BLaER1 treated with 17β-estradiol and CSF1 and Interleukin-3, amounts not matched to agents 10 nM and 100 nM (cell line): Measurements from ENCODE around the gene NLGN1.
A peak's percentile ranks its signal among the peaks of the same experiment; 100 is the strongest.

Source experiments
- H3K27ac ChIP-seq, 11 experiments: shearing (Covaris generic); formaldehyde crosslinking; 2 replicates each; pipeline ENCODE4 v1.8.1; 2022
- H3K27me3 ChIP-seq, 11 experiments: shearing (Covaris generic); formaldehyde crosslinking; 2 replicates each; pipeline ENCODE4 v1.8.1; 2022
- H3K36me3 ChIP-seq, 11 experiments: shearing (Covaris generic); formaldehyde crosslinking; 2 replicates each; pipeline ENCODE4 v1.8.1; 2022
- H3K4me1 ChIP-seq, 10 experiments: shearing (Covaris generic); formaldehyde crosslinking; 2 replicates each; pipeline ENCODE4 v1.8.1; 2022
- H3K4me2 ChIP-seq, 11 experiments: shearing (Covaris generic); formaldehyde crosslinking; 2 replicates each; pipeline ENCODE4 v1.8.1; 2022
- H3K4me3 ChIP-seq, 10 experiments: shearing (Covaris generic); formaldehyde crosslinking; 2 replicates each; pipeline ENCODE4 v1.8.1; 2022
- H3K9ac ChIP-seq, 11 experiments: shearing (Covaris generic); formaldehyde crosslinking; 2 replicates each; pipeline ENCODE4 v1.8.1; 2022
- H3K9me3 ChIP-seq, 11 experiments: shearing (Covaris generic); formaldehyde crosslinking; replicated peaks in 1 of 11; 2 replicates each; pipeline ENCODE4 v1.8.1; 2022
- H4K20me1 ChIP-seq, 11 experiments: shearing (Covaris generic); formaldehyde crosslinking; 2 replicates each; pipeline ENCODE4 v1.8.1; 2022
- Cebpa-rat ChIP-seq, 11 experiments: shearing (Covaris generic); IDR thresholded peaks; 2 replicates each; pipeline ENCODE4 v1.8.1; 2022

NLGN1 gene

GRCh38 chr3:173395412-173396181 is 1.9 kb upstream of the NLGN1 start:
- peak overlapping the region; percentile 19 to 85 (median 46); a peak in 17 of 22 replicates for H3K27ac ChIP-seq
- H3K4me3 ChIP-seq: peak overlapping the region; percentile 65 to 81 (median 69)
- H3K36me3 ChIP-seq: no peaks in the 10 kb centered on the region
- H3K4me2 ChIP-seq: peak overlapping the region; percentile 88 to 99 (median 96)
- no peaks in the 10 kb centered on the region for H3K9me3 ChIP-seq
- peaks cover 33 to 71% (median 62%) of the 10 kb centered on the region in 11 experiments for H3K27me3 ChIP-seq
- peak overlapping the region; percentile 43 to 82 (median 69); a peak in 21 of 22 replicates for H3K9ac ChIP-seq
- TF ChIP-seq Cebpa-rat (IDR thresholded peaks at IDR 0.05): no peak
- H4K20me1 ChIP-seq: peaks cover 0 to 20% (median 2%) of the 10 kb centered on the region in 11 experiments; a peak in 10 of 22 replicates
- H3K4me1 ChIP-seq: peaks cover 21 to 34% (median 32%) of the 10 kb centered on the region in 10 experiments

- H3K27ac ChIP-seq: no peak overlapping the region; a peak in 1 of 22 replicates
- no peaks in the 10 kb centered on the region for H3K9me3 ChIP-seq
- H3K9ac ChIP-seq: peak overlapping the region in 10 of 11 experiments; percentile 26 to 82 (median 68); a peak in 11 of 22 replicates
- peaks cover 33 to 76% (median 66%) of the 10 kb centered on the region in 11 experiments for H3K27me3 ChIP-seq
- TF ChIP-seq Cebpa-rat (IDR thresholded peaks at IDR 0.05): no peak
- peaks cover 0 to 20% (median 2%) of the 10 kb centered on the region in 11 experiments; a peak in 10 of 22 replicates for H4K20me1 ChIP-seq
- H3K4me3 ChIP-seq: peak overlapping the region; percentile 65 to 81 (median 69)
- H3K4me1 ChIP-seq: peaks cover 21 to 34% (median 32%) of the 10 kb centered on the region in 10 experiments
- peak overlapping the region; percentile 88 to 99 (median 96) for H3K4me2 ChIP-seq
- H3K36me3 ChIP-seq: no peaks in the 10 kb centered on the region
Observed at GRCh38 chr3:173396191-173397041, 1.1 kb upstream of the NLGN1 start.

GRCh38 chr3:173398111-173398479 is 551 bp downstream of the NLGN1 start:
- Histone ChIP-seq H3K9me3 (no peaks in the 10 kb centered on the region), H3K36me3 (no peaks in the 10 kb centered on the region), H3K27ac (no peak overlapping the region; a peak in 2 of 22 replicates), H3K4me3 (peak overlapping the region; percentile 65 to 81 (median 69)), H3K4me2 (peak overlapping the region; percentile 88 to 99 (median 96)), H4K20me1 (peaks cover 0 to 20% (median 2%) of the 10 kb centered on the region in 11 experiments; a peak in 10 of 22 replicates), H3K9ac (peak overlapping the region in 10 of 11 experiments; percentile 51 to 70 (median 62); a peak in 15 of 22 replicates), H3K4me1 (peaks cover 21 to 42% (median 37%) of the 10 kb centered on the region in 10 experiments), H3K27me3 (peaks cover 33 to 77% (median 66%) of the 10 kb centered on the region in 11 experiments)
- TF ChIP-seq Cebpa-rat (IDR thresholded peaks at IDR 0.05): 0 out of 22 replicates have a peak, but pooled peaks of 3 of the 11 experiments have one; percentile 28 to 46 (median 36)

DNA sequence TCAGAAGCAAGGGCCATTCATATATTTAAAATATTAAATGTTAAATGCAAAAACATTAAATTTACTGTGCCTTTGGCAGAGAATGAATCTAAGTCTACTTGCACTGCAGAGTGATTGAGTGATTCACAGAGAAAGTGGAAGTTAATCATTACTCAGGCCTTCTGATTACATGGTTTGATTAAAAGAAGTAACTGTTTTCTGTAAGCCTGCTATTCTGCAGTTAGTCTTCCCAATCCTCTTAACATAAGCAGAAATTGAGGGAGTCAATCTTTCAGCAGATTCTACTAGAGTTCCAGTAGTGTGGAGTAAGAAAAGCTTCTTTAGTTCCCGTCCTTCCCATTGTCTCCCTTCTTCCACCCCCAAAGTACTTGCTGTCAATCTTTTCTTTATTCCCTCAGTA is 1.5 kb downstream of the NLGN1 start:
- no peak overlapping the region for H3K4me3 ChIP-seq
- H3K27ac ChIP-seq: no peak overlapping the region
- H3K9me3 ChIP-seq: no peaks in the 10 kb centered on the region
- H3K9ac ChIP-seq: no peak overlapping the region
- no peak for TF ChIP-seq Cebpa-rat (IDR thresholded peaks at IDR 0.05)
- H3K27me3 ChIP-seq: peaks cover 33 to 72% (median 62%) of the 10 kb centered on the region in 11 experiments
- H3K4me2 ChIP-seq: no peak overlapping the region
- no peaks in the 10 kb centered on the region for H3K36me3 ChIP-seq
- peaks cover 21 to 42% (median 37%) of the 10 kb centered on the region in 10 experiments for H3K4me1 ChIP-seq
- peaks cover 0 to 20% (median 2%) of the 10 kb centered on the region in 11 experiments; a peak in 10 of 22 replicates for H4K20me1 ChIP-seq

DNA sequence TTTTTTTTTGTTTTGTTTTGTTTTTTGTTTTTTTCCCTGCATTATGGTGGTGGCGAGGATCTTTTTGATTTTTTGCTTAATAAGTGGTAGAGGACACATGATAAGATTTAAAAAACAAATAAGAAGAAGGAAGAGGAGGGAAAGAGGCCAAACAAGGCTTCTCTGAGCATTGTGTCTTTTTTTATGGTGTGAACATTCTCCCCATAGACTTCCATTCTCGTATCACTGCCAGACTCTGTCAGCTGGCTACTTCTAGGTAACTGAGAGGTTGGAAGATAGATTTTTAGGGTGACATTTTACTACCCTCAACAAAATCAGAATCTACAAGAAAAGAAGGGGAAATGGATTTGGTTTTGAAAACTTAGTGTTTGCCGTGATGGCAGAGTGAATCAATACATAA is 3.8 kb downstream of the NLGN1 start:
- Histone ChIP-seq H3K4me2 (no peak overlapping the region), H3K4me3 (no peak overlapping the region), H3K9ac (no peak overlapping the region), H3K27ac (no peak overlapping the region), H3K36me3 (no peaks in the 10 kb centered on the region), H3K27me3 (peaks cover 26 to 52% (median 44%) of the 10 kb centered on the region in 11 experiments), H3K9me3 (no peaks in the 10 kb centered on the region), H4K20me1 (peaks cover 0 to 16% (median under 1%) of the 10 kb centered on the region in 11 experiments; a peak in 10 of 22 replicates), H3K4me1 (peaks cover 12 to 31% (median 24%) of the 10 kb centered on the region in 10 experiments)
- no peak for TF ChIP-seq Cebpa-rat (IDR thresholded peaks at IDR 0.05)

- Histone ChIP-seq H3K9me3 (no peaks in the 10 kb centered on the region), H3K27ac (no peak overlapping the region), H3K9ac (no peak overlapping the region), H3K4me1 (peaks cover 7 to 18% (median 12%) of the 10 kb centered on the region in 10 experiments; a peak in 19 of 20 replicates), H3K36me3 (no peaks in the 10 kb centered on the region), H4K20me1 (peaks cover 0 to 7% (median 0%) of the 10 kb centered on the region in 11 experiments; a peak in 3 of 22 replicates), H3K27me3 (peaks cover 16 to 39% (median 32%) of the 10 kb centered on the region in 11 experiments), H3K4me2 (peak overlapping the region in 7 of 11 experiments; percentile 3 to 70 (median 25); a peak in 8 of 22 replicates), H3K4me3 (no peak overlapping the region)
- TF ChIP-seq Cebpa-rat (IDR thresholded peaks at IDR 0.05): no peak
Observed at GRCh38 chr3:173402656-173403055, 5.1 kb downstream of the NLGN1 start.

DNA sequence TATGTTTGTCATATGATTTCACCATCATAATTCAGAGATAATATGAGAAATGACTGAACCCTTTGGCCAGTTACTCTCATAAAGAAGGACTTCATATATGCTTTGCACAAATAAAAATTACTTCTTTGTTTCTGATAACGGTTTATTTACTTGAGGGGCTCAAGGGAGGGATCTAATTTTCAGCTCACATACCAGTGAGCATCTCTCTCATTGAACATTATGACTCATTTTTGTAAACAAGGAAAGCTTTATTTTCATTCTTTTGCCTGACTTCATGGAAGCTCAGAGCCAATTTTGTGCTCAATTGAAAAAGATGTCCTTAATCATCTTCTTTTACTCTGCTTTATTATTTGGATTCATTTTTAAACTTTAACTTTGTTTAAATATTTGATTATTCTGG is 5.8 kb downstream of the NLGN1 start:
- Histone ChIP-seq H3K4me1 (peaks cover under 1 to 12% (median 6%) of the 10 kb centered on the region in 10 experiments; a peak in 16 of 20 replicates), H4K20me1 (0 out of 22 replicates have a peak, but pooled peaks cover 0 to under 1% (median 0%) of the 10 kb centered on the region in 11 experiments), H3K27me3 (peaks cover 12 to 32% (median 24%) of the 10 kb centered on the region in 11 experiments), H3K4me2 (no peak overlapping the region), H3K36me3 (no peaks in the 10 kb centered on the region), H3K4me3 (no peak overlapping the region), H3K9me3 (no peaks in the 10 kb centered on the region), H3K9ac (no peak overlapping the region), H3K27ac (no peak overlapping the region)
- no peak for TF ChIP-seq Cebpa-rat (IDR thresholded peaks at IDR 0.05)

DNA sequence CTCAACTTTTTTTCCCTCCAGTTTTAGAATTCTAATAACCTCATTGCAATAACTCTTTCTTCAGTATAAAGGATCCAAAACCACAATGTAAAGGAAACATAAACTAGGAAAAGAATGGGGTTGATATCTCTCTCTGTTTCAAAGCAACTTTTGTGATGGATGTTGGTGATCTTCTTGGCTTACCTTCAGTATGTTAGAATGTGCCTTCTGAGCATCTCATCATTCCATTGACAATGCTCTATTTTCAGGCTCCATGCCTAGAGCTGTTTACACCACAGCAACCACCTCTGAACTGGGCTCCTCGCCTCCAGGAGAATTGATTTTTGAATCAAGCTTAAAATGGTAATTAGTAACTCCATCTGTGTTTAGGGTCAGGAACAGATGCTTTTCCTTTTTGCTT is 6.6 kb downstream of the NLGN1 start:
- H3K27me3 ChIP-seq: peaks cover 4 to 24% (median 16%) of the 10 kb centered on the region in 11 experiments
- no peak for TF ChIP-seq Cebpa-rat (IDR thresholded peaks at IDR 0.05)
- no peaks in the 10 kb centered on the region for H3K36me3 ChIP-seq
- peaks cover 0 to 12% (median 5%) of the 10 kb centered on the region in 10 experiments; a peak in 8 of 20 replicates for H3K4me1 ChIP-seq
- no peaks in the 10 kb centered on the region for H4K20me1 ChIP-seq
- H3K9me3 ChIP-seq: no peaks in the 10 kb centered on the region
- H3K4me3 ChIP-seq: no peak overlapping the region
- H3K27ac ChIP-seq: no peak overlapping the region
- H3K4me2 ChIP-seq: no peak overlapping the region
- H3K9ac ChIP-seq: no peak overlapping the region
